Measurements from ENCODE around the gene RPS25. TPM values are rescaled to one million over a fixed set of nuclear protein-coding genes. Genes with fewer than 3 reads are reported as not detected.
"Not testable (repeated sequence)": the region's sequence is repeated elsewhere in the genome, so short reads cannot be mapped to it uniquely, and the experiment has no call there.

Gene RPS25
- total RNA-seq, 1 donor from 2014 or later = 673 TPM

GRCh38 chr11:119061256-119061655 is 43.1 kb upstream of the RPS25 start:
- Mint-ChIP-seq H3K9me3 (ENCODE audit: unreplicated experiment) (no peaks in the 10 kb centered on the region), H3K4me3 (ENCODE audit: unreplicated experiment) (no peak overlapping the region), H3K36me3 (ENCODE audit: unreplicated experiment) (no peaks in the 10 kb centered on the region), H3K4me1 (ENCODE audit: low read depth, unreplicated experiment) (peaks cover 4% of the 10 kb centered on the region), H3K27ac (ENCODE audit: unreplicated experiment) (no peak overlapping the region), H3K27me3 (ENCODE audit: unreplicated experiment) (peaks cover 8% of the 10 kb centered on the region)
- no peak for TF ChIP-seq CTCF (IDR thresholded peaks at IDR 0.05; ENCODE audit: partially characterized antibody, unreplicated experiment)
- DNase-seq = no peak

DNA sequence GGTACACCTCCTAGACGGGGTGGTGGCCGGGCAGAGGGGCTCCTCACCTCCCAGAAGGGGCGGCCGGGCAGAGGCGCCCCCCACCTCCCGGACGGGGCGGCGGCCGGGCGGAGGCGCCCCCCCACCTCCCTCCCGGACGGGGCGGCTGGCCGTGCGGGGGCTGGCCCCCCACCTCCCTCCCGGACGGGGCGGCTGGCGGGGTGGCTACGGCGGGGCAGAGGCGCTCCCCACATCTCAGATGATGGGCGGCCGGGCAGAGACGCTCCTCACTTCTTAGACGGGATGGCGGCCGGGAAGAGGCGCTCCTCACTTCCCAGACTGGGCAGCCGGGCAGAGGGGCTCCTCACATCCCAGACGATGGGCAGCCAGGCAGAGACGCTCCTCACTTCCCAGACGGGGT is 41.0 kb upstream of the RPS25 start:
- H3K27me3 Mint-ChIP-seq (ENCODE audit: unreplicated experiment) = peaks cover 11% of the 10 kb centered on the region
- H3K36me3 Mint-ChIP-seq (ENCODE audit: unreplicated experiment); DNase-seq; H3K9me3 Mint-ChIP-seq (ENCODE audit: unreplicated experiment): not testable (repeated sequence)
- H3K4me1 Mint-ChIP-seq (ENCODE audit: low read depth, unreplicated experiment) = peaks cover 10% of the 10 kb centered on the region
- peak overlapping the region; percentile 57 for H3K4me3 Mint-ChIP-seq (ENCODE audit: unreplicated experiment)
- H3K27ac Mint-ChIP-seq (ENCODE audit: unreplicated experiment) = peak overlapping the region; percentile 80

DNA sequence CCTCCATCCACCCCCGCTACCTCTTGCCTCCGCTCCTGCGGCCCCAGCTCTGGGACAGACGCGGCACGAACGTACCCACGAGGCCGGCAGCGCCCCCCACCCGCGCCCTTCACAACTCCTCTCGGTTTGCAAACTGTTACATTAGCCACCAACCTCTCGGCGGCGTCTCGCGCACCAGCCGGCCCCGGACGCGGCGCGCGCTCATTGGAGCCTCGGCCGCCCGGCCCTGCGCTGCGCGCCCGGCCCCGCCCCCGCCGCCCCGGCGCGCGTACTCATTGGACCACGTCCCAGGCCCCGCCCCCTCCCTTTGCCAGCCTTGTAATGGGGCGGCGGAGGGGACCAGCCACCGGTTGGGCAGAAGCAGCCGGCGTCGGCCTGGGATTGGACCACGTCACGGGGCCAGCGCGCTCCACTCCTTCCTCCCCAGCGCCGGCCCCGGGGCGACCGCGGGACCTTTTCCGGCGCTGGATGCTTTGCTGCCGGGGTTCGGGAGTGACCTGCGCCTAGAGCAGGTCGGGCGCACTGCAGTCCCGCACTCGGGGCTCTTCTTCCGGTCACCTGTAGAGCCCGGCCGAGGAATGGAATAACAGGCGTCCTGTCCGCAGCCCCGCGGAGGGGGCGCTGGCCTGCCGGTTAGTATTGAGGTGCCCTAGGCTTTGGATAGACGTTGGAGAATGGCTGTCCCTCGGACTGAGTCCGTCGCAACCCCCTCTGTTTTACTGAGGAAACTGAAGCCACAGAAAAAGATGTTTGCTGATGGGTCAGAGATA is 39.0 kb upstream of the RPS25 start, which contains the start of gene HYOU1:
HYOU1 (minus strand) TSS at position 206 of the 770 bp plus-strand sequence. CDS start 1,045 bp downstream, outside the sequence.
- H3K36me3 Mint-ChIP-seq (ENCODE audit: unreplicated experiment) = no peaks in the 10 kb centered on the region
- H3K4me3 Mint-ChIP-seq (ENCODE audit: unreplicated experiment) = peak within 1 kb of the TSS; percentile 95
- peak within 1 kb of the TSS; percentile 90 for H3K27ac Mint-ChIP-seq (ENCODE audit: unreplicated experiment)
- peak; percentile 100 for DNase-seq
- peak; percentile 16 for TF ChIP-seq CTCF (IDR thresholded peaks at IDR 0.05; ENCODE audit: partially characterized antibody, unreplicated experiment)
- peaks cover 10% of the 10 kb centered on the region for H3K4me1 Mint-ChIP-seq (ENCODE audit: low read depth, unreplicated experiment)
- peaks cover 6% of the 10 kb centered on the region for H3K9me3 Mint-ChIP-seq (ENCODE audit: unreplicated experiment)
- peaks cover 8% of the 10 kb centered on the region for H3K27me3 Mint-ChIP-seq (ENCODE audit: unreplicated experiment)

GRCh38 chr11:119056421-119056999 is 38.4 kb upstream of the RPS25 start:
- TF ChIP-seq CTCF (IDR thresholded peaks at IDR 0.05; ENCODE audit: partially characterized antibody, unreplicated experiment) = no peak
- peak; percentile 39 for DNase-seq
- Mint-ChIP-seq H3K27me3 (ENCODE audit: unreplicated experiment) (peaks cover 8% of the 10 kb centered on the region), H3K27ac (ENCODE audit: unreplicated experiment) (peak overlapping the region; percentile 67), H3K9me3 (ENCODE audit: unreplicated experiment) (peaks cover 8% of the 10 kb centered on the region), H3K36me3 (ENCODE audit: unreplicated experiment) (no peaks in the 10 kb centered on the region), H3K4me1 (ENCODE audit: low read depth, unreplicated experiment) (peaks cover 10% of the 10 kb centered on the region), H3K4me3 (ENCODE audit: unreplicated experiment) (peak overlapping the region; percentile 95)

GRCh38 chr11:119055901-119056300 is 37.8 kb upstream of the RPS25 start:
- TF ChIP-seq CTCF (IDR thresholded peaks at IDR 0.05; ENCODE audit: partially characterized antibody, unreplicated experiment) = no peak
- H3K9me3 Mint-ChIP-seq (ENCODE audit: unreplicated experiment) = peaks cover 8% of the 10 kb centered on the region
- peak overlapping the region; percentile 67 for H3K27ac Mint-ChIP-seq (ENCODE audit: unreplicated experiment)
- peaks cover 8% of the 10 kb centered on the region for H3K27me3 Mint-ChIP-seq (ENCODE audit: unreplicated experiment)
- DNase-seq = no peak
- no peaks in the 10 kb centered on the region for H3K36me3 Mint-ChIP-seq (ENCODE audit: unreplicated experiment)
- H3K4me3 Mint-ChIP-seq (ENCODE audit: unreplicated experiment) = peak overlapping the region; percentile 95
- H3K4me1 Mint-ChIP-seq (ENCODE audit: low read depth, unreplicated experiment) = peaks cover 10% of the 10 kb centered on the region

Data from glutamatergic neuron (in vitro differentiated cells).